HG03457 (cell line): ENCODE measurements around the gene BCAR1.

Experiments used
- ATAC-seq: cut with Tn5 transposase; IDR thresholded peaks from one replicate; pipeline ENCODE4 v1.9.1; 2021; ENCODE audit warnings: moderate number of reproducible peaks; ENCODE audit not compliant: unreplicated experiment

BCAR1 gene

GRCh38 chr16:75179208-75179607 lies 72.2 kb downstream of the BCAR1 start:
- ATAC-seq = no peak
